Suprapubic skin (tissue), 4 donors: Measurements from ENCODE around the gene PDE9A.

Experiments used
- CTCF ChIP-seq, 2 donors: fragments of 200-600 bp in 1 of 2; fragments of 450-650 bp in 1 of 2; sonication (generic) in 1 of 2; IDR thresholded peaks; one replicate each; pipeline ENCODE4 v1.5.1; 2016 to 2019; ENCODE audit warnings: antibody characterized with exemption in 2 of 2, mild to moderate bottlenecking in 1 of 2, moderate library complexity in 1 of 2
- POLR2A ChIP-seq, 2 donors: fragments of 450-650 bp; IDR thresholded peaks; one replicate each; pipeline ENCODE4 v1.6.1; 2017; ENCODE audit warnings: antibody characterized with exemption in 2 of 2, mild to moderate bottlenecking in 2 of 2, moderate library complexity in 2 of 2
- POLR2AphosphoS5 ChIP-seq, 3 donors: sonication (generic); formaldehyde crosslinking; IDR thresholded peaks; one replicate each; pipeline ENCODE4 v1.6.1; 2017; ENCODE audit warnings: antibody characterized with exemption in 3 of 3

- TF ChIP-seq CTCF (IDR thresholded peaks at IDR 0.05) (no peak), POLR2A (IDR thresholded peaks at IDR 0.05) (no peak), POLR2AphosphoS5 (IDR thresholded peaks at IDR 0.05) (no peak)
Observed at GRCh38 chr21:42672699-42673458, 19.5 kb downstream of the PDE9A start.
